ENCODE data around the gene SLC22A1. TPM values are rescaled to one million over a fixed set of nuclear protein-coding genes. Genes with fewer than 3 reads are reported as not detected.

Gene SLC22A1
- total and polyA plus RNA-seq, 2 of the 8 experiments (the other 6 are each of a cell fraction or from before 2014, with no cell fraction given) = 0.12 to 0.45 TPM

- Histone ChIP-seq H3K18ac (ENCODE audit: extremely low read depth, low read length) (no peak overlapping the region), H4K91ac (replicated peaks; ENCODE audit: insufficient read length, low read length) (no peak overlapping the region), H2BK5ac (ENCODE audit: low read depth, low read length) (no peak overlapping the region), H3K9me3 (ENCODE audit: insufficient read depth in 2 of 2, low read depth in 1 of 2, low read length in 1 of 2) (no peaks in the 10 kb centered on the region), H3K4ac (replicated peaks; ENCODE audit: insufficient read length, low read depth, low read length) (no peak overlapping the region), H3K27ac (ENCODE audit: low read depth, low read length) (no peak overlapping the region), H3K4me2 (ENCODE audit: insufficient read depth in 1 of 2, low read depth in 2 of 2, low read length in 2 of 2) (no peak overlapping the region), H4K20me1 (replicated peaks in 1 of 2; ENCODE audit: control insufficient read depth in 1 of 2, insufficient read depth in 2 of 2, low read length in 2 of 2) (peaks cover 0 to 9% of the 10 kb centered on the region in 2 experiments), H2AK5ac (ENCODE audit: low read depth, low read length) (no peak overlapping the region), H2BK15ac (ENCODE audit: low read length) (no peak overlapping the region), H3K23ac (ENCODE audit: insufficient read length) (no peak overlapping the region), H3K79me1 (ENCODE audit: low read depth, low read length) (no peaks in the 10 kb centered on the region; the same call in 1 of the 2 replicates), H4K5ac (ENCODE audit: insufficient read length, low read depth, low read length) (no peak overlapping the region), H3K36me3 (ENCODE audit: control insufficient read depth in 2 of 4, insufficient read depth in 4 of 4, low read length in 3 of 4) (peaks cover 35 to 73% (median 61%) of the 10 kb centered on the region in 4 experiments), H2BK20ac (ENCODE audit: low read length) (no peak overlapping the region), H3K27me3 (replicated peaks in 1 of 4; ENCODE audit: control insufficient read depth in 3 of 4, extremely low read depth in 1 of 4, insufficient read depth in 3 of 4, low read length in 3 of 4) (no peaks in the 10 kb centered on the region), H3K56ac (replicated peaks; ENCODE audit: insufficient read length, low read depth, low read length) (no peak overlapping the region), H3K23me2 (ENCODE audit: low read depth, low read length) (no peaks in the 10 kb centered on the region), H2AFZ (ENCODE audit: low read length) (no peak overlapping the region), H4K8ac (ENCODE audit: extremely low read depth, insufficient read depth, low read length) (no peak overlapping the region), H3K79me2 (ENCODE audit: control insufficient read depth in 1 of 2, insufficient read depth in 2 of 2, low read length in 2 of 2) (no peaks in the 10 kb centered on the region), H3K9ac (replicated peaks in 1 of 4; ENCODE audit: extremely low read depth in 1 of 4, low read depth in 3 of 4, low read length in 3 of 4) (no peak overlapping the region), H2BK120ac (replicated peaks; ENCODE audit: low read depth, low read length) (no peak overlapping the region), H3K14ac (ENCODE audit: insufficient read length) (no peak overlapping the region), H2BK12ac (ENCODE audit: low read depth, low read length) (no peak overlapping the region), H3K4me3 (ENCODE audit: extremely low read depth in 1 of 4, insufficient read depth in 2 of 4, low read depth in 3 of 4, low read length in 4 of 4) (no peak overlapping the region), H3K4me1 (replicated peaks in 1 of 4; ENCODE audit: control insufficient read depth in 3 of 4, insufficient read depth in 4 of 4, low read length in 3 of 4) (no peaks in the 10 kb centered on the region)
- DNase-seq (ENCODE audit: low read depth in 1 of 2, low spot score in 2 of 2) (peak in 1 of 2 experiments; percentile 69), FAIRE-seq (peak; percentile 63)
- ChIA-PET CTCF (ENCODE audit: partially characterized antibody) (interaction anchor here (0.7 to 4.4 kb wide), 41 partner anchors 9 to 445 kb away, joined by 3 to 46 read pairs (median 4); no protein-coding TSS in a partner anchor), POLR2A (ENCODE audit: partially characterized antibody) (interaction anchor here (1.1 kb wide), 1 partner anchor 9 kb away, joined by 3 read pairs; no protein-coding TSS in a partner anchor)
- WGBS, 2 experiments (ENCODE audit: extremely low coverage in 1 of 2, insufficient coverage in 1 of 2, insufficient read length in 1 of 2, insufficient replicate concordance in 2 of 2, low coverage in 1 of 2, low lambda C conversion rate in 2 of 2, missing lambda C conversion rate in 1 of 2) = 85% methylated on average over 13 of the region's 13 CpGs; no CpG with 5 or more reads in 1 of the 2 experiments
- TF ChIP-seq RXRA (IDR thresholded peaks at IDR 0.05; ENCODE audit: insufficient read depth, low read depth, low read length) (no peak), RAD21 (IDR thresholded peaks at IDR 0.05 in 1 of 2, conservative IDR thresholded peaks at IDR 0.05 in 1 of 2; ENCODE audit: low read depth in 2 of 2, low read length in 2 of 2) (peak; percentile 72 to 75), KDM4A (IDR thresholded peaks at IDR 0.05; ENCODE audit: low read depth, low read length, severe bottlenecking) (no peak), E2F6 (IDR thresholded peaks at IDR 0.05) (no peak), GTF2F1 (IDR thresholded peaks at IDR 0.05; ENCODE audit: borderline replicate concordance, low read depth, low read length) (no peak), SP2 (IDR thresholded peaks at IDR 0.05; ENCODE audit: low read length) (no peak), JUN (IDR thresholded peaks at IDR 0.05; ENCODE audit: low read depth, low read length) (no peak), MAFK (IDR thresholded peaks at IDR 0.05; ENCODE audit: low read depth, low read length) (no peak), POLR2AphosphoS5 (IDR thresholded peaks at IDR 0.05; ENCODE audit: low read depth, low read length) (no peak), CBX5 (IDR thresholded peaks at IDR 0.05; ENCODE audit: low read depth, low read length) (no peak), CHD2 (IDR thresholded peaks at IDR 0.05; ENCODE audit: low read length) (no peak)
Observed at GRCh38 chr6:160088069-160088783, 33.4 kb upstream of the SLC22A1 start.
